Occipital lobe (tissue), 3 donors: ENCODE measurements around the gene IRAK2. TPM values are rescaled to one million over a fixed set of nuclear protein-coding genes. Genes with fewer than 3 reads are reported as not detected.

Experiments used
- DNase-seq: peaks from one replicate; lab custom pipeline; 2025; lab: John Stamatoyannopoulos, UW
- small RNA-seq: library from RNA; depleted of rRNA; stranded (forward); fragments of <200 nt; gene quantifications from one replicate; pipeline ENCODE3, GENCODE V24; 2014
- total RNA-seq: library from RNA; depleted of rRNA; stranded (reverse); fragments of >200 nt; gene quantifications from one replicate; pipeline ENCODE4 v1.2.3, GENCODE V29; 2014

Gene IRAK2
- total RNA-seq, 1 donor from 2014 or later, result 3.7 TPM

DNA sequence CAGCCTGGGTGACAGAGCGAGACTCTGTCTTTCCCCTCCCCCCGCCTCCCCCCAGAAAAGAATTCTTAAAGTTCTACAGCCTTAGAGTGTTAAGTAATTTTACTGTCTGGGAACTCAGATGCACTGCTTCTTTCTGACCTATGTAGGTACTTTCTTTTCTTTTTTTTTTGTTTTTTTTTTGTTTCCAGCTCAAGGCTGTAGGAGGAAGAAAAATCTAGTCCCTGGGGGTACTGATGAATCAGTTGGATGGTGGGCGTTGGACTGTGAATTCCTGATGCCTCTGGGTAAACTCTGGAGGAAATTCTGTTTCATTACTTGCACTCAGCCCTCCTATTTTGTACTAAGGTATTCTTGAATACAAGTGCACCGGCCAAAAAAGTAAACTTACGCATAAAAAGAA lies 117.2 kb downstream of the IRAK2 start:
- DNase-seq, result no peak

DNA sequence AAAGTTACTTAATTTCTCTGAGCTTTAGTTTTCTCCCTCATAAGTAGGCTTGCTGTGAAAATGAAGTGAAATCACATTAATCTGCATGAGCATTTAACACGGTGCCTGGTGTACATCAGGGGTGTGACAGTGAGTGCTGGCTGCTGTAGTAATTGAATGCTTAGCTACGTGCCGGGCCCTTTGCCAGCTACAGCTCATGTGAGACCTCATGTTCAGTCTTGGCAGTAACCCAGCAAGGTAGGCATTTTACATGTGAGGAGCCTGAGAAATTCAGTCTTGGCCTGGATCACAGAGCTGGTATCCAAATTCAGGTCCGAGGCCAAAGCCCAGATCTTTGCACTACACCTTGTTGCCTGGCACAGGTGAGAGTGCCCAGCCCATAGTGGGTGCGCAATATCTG lies 118.9 kb downstream of the IRAK2 start:
- DNase-seq, result no peak

- DNase-seq, result no peak
Measured at GRCh38 chr3:10284496-10284895, 119.8 kb downstream of the IRAK2 start.

DNA sequence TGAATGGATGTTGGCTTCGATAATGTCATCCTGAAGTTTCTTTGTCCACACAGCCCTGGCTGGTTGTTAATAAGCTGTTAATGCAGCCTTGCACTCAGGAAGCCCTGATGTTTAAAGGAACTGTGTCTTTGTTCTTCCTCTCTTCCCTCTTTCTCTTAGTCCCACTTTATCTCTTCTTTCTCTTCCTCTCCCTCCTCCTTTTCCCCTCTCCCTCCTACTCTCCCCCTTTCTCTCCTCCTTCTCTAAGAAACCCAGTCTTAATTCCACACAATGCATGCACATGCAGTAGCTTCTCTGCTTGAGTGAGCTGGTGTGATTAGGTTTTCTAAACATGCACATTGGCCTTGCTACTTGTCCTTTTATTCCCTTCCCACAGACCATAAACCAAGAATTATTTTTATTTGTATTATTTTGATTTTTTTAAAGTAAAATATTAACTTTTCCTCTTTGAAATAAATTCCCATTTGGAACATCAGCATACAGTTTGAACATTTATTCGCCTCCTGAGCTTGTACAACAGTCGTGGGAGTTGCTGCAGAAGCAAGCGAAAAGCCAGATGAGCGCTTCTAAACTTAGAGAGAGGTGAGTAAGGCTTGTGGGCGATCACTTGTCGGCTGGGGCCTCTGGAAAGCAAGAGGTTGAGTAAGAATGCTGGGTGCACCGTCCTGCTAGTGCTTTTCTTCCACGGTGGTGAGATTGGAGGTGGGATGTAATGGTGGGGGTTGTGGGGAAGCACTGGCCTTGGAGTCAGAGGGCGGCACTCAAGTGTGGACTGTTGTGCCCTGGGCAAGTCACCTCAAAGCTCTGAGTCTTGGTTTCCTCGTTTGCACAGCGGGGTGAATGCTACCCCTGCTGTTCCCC lies 120.8 kb downstream of the IRAK2 start:
- peak; percentile 44 for DNase-seq

GRCh38 chr3:10286133-10286524 lies 121.4 kb downstream of the IRAK2 start:
- no peak for DNase-seq

GRCh38 chr3:10286596-10287295 lies 122.0 kb downstream of the IRAK2 start:
- no peak for DNase-seq

- DNase-seq, result no peak
Measured at GRCh38 chr3:10287936-10288574, 123.3 kb downstream of the IRAK2 start.

GRCh38 chr3:10288575-10288960 lies 123.8 kb downstream of the IRAK2 start:
- no peak for DNase-seq

GRCh38 chr3:10289077-10289476 lies 124.4 kb downstream of the IRAK2 start:
- no peak for DNase-seq

DNA sequence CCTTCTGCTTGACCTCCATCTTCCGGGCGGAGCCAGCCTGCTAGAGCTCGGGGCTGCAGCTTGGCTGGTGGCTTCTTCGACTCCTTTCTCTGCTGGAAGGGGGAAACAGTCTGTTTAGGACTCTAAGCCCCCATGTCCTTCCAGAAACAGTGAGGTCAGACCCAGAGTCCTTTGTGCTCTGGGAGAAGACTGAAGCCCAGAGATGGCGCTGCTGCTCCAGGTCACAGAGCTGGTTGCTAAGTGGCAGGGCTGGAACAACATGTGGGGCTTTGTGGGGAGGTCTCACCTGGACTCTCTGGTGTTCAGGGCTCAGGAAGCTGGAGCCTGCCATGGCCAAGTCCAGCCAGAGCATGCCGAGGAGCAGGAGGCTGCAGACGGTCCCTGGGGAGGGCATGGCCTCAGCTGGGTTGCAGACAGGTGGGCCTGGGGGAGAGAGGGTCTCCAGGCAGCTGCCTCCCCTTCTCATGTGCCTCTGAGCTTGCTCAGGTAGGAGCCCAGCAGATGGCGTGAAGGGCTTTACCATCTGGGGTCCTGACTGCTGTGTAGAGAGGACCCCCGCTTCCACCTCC lies 125.2 kb downstream of the IRAK2 start:
- no peak for DNase-seq

- DNase-seq, result no peak
Measured at GRCh38 chr3:10290481-10291176, 125.9 kb downstream of the IRAK2 start.

DNA sequence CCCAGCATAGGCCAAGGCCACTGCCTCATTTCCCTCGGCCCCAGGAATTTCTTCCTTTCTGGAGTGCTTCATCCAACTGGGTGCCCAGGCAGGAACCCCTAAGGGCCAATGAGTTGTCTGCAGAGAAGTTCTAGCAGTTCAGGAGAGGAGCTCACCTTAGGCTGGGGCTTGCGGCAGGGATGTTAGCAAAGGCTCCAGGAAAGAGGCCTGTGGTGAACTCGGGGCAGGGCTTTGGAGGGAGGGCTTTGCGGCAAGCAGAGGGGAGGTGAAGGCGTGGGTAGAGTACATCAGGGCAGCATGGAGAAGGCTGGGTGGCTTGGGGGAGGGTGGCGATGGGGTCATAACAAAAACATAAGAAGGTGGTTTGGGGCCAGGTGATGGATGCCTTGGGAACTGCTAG lies 126.9 kb downstream of the IRAK2 start:
- DNase-seq, result no peak

DNA sequence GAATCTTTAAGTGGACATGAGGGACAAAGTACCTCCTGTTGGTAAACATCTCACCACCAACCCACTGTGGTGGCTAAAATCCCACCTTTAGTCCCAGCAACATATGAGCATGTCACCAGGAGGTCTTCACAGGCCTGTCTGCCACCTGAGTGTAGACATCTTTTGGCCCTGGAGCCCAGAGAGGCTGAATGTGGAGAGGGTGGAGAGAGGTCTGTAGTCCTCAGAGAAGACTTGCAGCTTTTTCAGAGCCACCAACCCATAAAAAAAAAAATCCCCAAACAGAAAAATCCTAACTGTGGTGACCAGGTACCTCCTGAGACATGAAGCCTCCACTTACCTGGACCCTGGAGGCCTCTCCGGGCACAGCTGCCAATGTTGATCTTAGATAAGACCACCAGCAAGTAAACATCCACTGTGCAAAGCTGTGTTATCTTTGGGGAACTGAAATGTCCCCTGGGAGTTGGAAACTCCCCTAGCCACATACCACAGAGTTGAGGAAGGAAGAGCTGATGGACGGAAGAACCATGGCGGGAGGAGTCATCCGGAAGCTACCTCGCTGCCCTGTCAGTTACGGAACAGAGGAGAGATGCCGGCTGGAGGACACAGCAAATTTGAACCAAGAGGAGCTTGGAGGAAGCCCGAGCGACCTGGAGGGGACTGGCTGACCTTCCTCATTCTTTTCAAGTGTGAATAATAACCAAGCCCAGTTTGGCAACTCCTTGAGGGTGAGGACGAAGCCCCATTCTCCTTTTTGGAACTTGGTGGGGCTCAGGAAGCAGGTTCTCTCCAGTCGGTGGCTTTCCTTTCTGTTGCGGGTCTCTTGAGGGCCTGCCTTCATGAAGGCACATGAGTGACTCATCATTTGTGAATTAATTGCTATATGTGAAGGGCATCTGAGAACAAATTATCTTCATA lies 128.0 kb downstream of the IRAK2 start, which contains the start of gene GHRL:
TSS of gene GHRL (minus strand) at position 443 of the 915 bp plus-strand sequence. CDS start 2,767 bp downstream, outside the sequence.
- DNase-seq, result no peak

Small RNA genes lying within 50 kb of the gene (small RNA-seq; reads per million reads assigned to genes)
- not detected for gene RF02126

Other genes starting within 250 kb of the IRAK2 start
- gene IL17RC, start 247.8 kb upstream of the IRAK2 start, total RNA-seq, result 4.5 TPM
- gene CRELD1, start 231.1 kb upstream of the IRAK2 start, total RNA-seq, result 17.5 TPM
- 4.1 TPM for gene PRRT3, start 212.5 kb upstream of the IRAK2 start, total RNA-seq
- 31.4 TPM for gene EMC3, start 178.1 kb upstream of the IRAK2 start, total RNA-seq
- 5.6 TPM for gene FANCD2, start 138.5 kb upstream of the IRAK2 start, total RNA-seq
- not detected for gene FANCD2OS, start 56.7 kb upstream of the IRAK2 start, total RNA-seq
- 99.2 TPM for gene BRK1, start 49.2 kb upstream of the IRAK2 start, total RNA-seq
- 112 TPM for gene VHL, start 23.1 kb upstream of the IRAK2 start, total RNA-seq
- 21.1 TPM for gene TATDN2, start 83.5 kb downstream of the IRAK2 start, total RNA-seq
- gene GHRL, start 128.0 kb downstream of the IRAK2 start, total RNA-seq, result not detected
- 56.3 TPM for gene SEC13, start 156.2 kb downstream of the IRAK2 start, total RNA-seq